DND-41 (cell line): Measurements from ENCODE around the gene KRT77.

Source experiments
- EZH2 ChIP-seq: IDR thresholded peaks from 3 replicates; pipeline ENCODE4 v1.6.1; 2012; ENCODE audit warnings: borderline replicate concordance, low read depth, mild to moderate bottlenecking, moderate library complexity, low read length, inconsistent platforms; ENCODE audit not compliant: severe bottlenecking
- TF ChIP-seq, protein P1 (sequence below): IDR thresholded peaks from 2 replicates; pipeline ENCODE4 v1.5.1; 2012; ENCODE audit warnings: borderline replicate concordance, low read length, moderate library complexity, mild to moderate bottlenecking; ENCODE audit not compliant: poor library complexity, severe bottlenecking; ENCODE audit errors: extremely low read depth

GRCh38 chr12:52651726-52652261 lies 51.5 kb downstream of the KRT77 start, which contains the start of gene KRT2:
- no peak for TF ChIP-seq EZH2
- TF ChIP-seq, protein P1, sequence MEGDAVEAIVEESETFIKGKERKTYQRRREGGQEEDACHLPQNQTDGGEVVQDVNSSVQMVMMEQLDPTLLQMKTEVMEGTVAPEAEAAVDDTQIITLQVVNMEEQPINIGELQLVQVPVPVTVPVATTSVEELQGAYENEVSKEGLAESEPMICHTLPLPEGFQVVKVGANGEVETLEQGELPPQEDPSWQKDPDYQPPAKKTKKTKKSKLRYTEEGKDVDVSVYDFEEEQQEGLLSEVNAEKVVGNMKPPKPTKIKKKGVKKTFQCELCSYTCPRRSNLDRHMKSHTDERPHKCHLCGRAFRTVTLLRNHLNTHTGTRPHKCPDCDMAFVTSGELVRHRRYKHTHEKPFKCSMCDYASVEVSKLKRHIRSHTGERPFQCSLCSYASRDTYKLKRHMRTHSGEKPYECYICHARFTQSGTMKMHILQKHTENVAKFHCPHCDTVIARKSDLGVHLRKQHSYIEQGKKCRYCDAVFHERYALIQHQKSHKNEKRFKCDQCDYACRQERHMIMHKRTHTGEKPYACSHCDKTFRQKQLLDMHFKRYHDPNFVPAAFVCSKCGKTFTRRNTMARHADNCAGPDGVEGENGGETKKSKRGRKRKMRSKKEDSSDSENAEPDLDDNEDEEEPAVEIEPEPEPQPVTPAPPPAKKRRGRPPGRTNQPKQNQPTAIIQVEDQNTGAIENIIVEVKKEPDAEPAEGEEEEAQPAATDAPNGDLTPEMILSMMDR = no peak
